DOHH2 (cell line): ENCODE results near the gene ALKBH6.
"Not testable (repeated sequence)": the region's sequence is repeated elsewhere in the genome, so short reads cannot be mapped to it uniquely, and the experiment has no call there.

Experiments
- H3F3A ChIP-seq: fragments of 200-600 bp; sonication (generic), shearing (Covaris generic); 2 replicates; pipeline ENCODE4 v1.6.0; 2016; ENCODE audit warnings: antibody characterized with exemption, mild to moderate bottlenecking; ENCODE audit not compliant: control insufficient read depth, insufficient read depth
- H3K27ac ChIP-seq: fragments of 200-600 bp; sonication (generic); 2 replicates; pipeline ENCODE4 v1.5.1; 2014; ENCODE audit warnings: low read depth, mild to moderate bottlenecking, low read length, moderate library complexity
- H3K27me3 ChIP-seq: fragments of 200-600 bp; sonication (generic); 2 replicates; pipeline ENCODE4 v1.6.1; 2014; ENCODE audit warnings: mild to moderate bottlenecking, low read length, mixed read lengths; ENCODE audit not compliant: control insufficient read depth
- H3K36me3 ChIP-seq: fragments of 200-600 bp; sonication (generic); 2 replicates; pipeline ENCODE4 v1.6.1; 2014; ENCODE audit warnings: mild to moderate bottlenecking, low read length, moderate library complexity, mixed read lengths; ENCODE audit not compliant: control insufficient read depth
- H3K4me1 ChIP-seq: fragments of 200-600 bp; sonication (generic); 2 replicates; pipeline ENCODE4 v1.6.1; 2014; ENCODE audit warnings: mild to moderate bottlenecking, low read length, mixed read lengths; ENCODE audit not compliant: control insufficient read depth
- H3K4me2 ChIP-seq: fragments of 200-600 bp; sonication (generic); 2 replicates; pipeline ENCODE4 v1.6.0; 2014; ENCODE audit warnings: mild to moderate bottlenecking, low read length, moderate library complexity
- H3K4me3 ChIP-seq: fragments of 200-600 bp; sonication (generic); 2 replicates; pipeline ENCODE4 v1.5.1; 2014; ENCODE audit warnings: mild to moderate bottlenecking, low read length, mixed read lengths
- H3K79me2 ChIP-seq: fragments of 200-600 bp; sonication (generic); 2 replicates; pipeline ENCODE4 v1.6.1; 2014; ENCODE audit warnings: mild to moderate bottlenecking, low read length, mixed read lengths; ENCODE audit not compliant: control insufficient read depth
- H3K9me2 ChIP-seq: fragments of 200-600 bp; sonication (generic); replicated peaks from 2 replicates; pipeline ENCODE4 v1.6.1; 2014; ENCODE audit warnings: mild to moderate bottlenecking, low read length, mixed read lengths; ENCODE audit not compliant: control insufficient read depth
- H3K9me3 ChIP-seq: fragments of 200-600 bp; sonication (generic); 2 replicates; pipeline ENCODE4 v1.6.1; 2014; ENCODE audit warnings: antibody characterized with exemption, low read length, mixed read lengths; ENCODE audit not compliant: control insufficient read depth, insufficient read depth
- H4K20me1 ChIP-seq: fragments of 200-600 bp; sonication (generic); 2 replicates; pipeline ENCODE4 v1.6.0; 2014; ENCODE audit warnings: low read depth, mild to moderate bottlenecking, antibody characterized with exemption, low read length, moderate library complexity; ENCODE audit not compliant: control insufficient read depth, insufficient read depth
- EZH2phosphoT487 ChIP-seq: fragments of 200-600 bp; sonication (generic); IDR thresholded peaks from 2 replicates; pipeline ENCODE4 v1.6.1; 2017; ENCODE audit warnings: borderline replicate concordance, mild to moderate bottlenecking, antibody characterized with exemption, low read length, moderate library complexity, mixed read lengths
- TF ChIP-seq, protein P1 (sequence below): fragments of 200-600 bp; sonication (generic); IDR thresholded peaks from one replicate; pipeline ENCODE4 v1.5.1; 2014; ENCODE audit warnings: antibody characterized with exemption, mild to moderate bottlenecking, low read depth, low read length; ENCODE audit not compliant: poor library complexity, severe bottlenecking

The ALKBH6 gene

DNA sequence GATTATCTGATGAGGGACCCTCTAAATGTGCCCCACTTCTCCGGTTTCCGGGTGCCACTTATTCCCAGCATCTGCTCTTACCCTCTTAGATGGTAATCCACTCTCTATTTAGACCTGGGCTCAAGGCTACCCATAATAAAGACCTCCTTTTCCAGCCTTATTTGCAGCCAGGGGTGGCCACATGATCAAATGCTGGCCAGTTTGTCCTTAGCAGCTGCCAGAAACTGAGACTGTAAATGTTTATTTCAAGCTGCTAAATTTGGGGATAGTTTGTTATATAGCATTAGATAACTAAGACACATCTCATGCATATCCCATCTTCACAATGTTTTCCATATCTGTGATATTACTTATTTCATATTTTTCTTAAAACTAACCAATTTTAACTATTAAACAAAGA lies 29.9 kb upstream of the ALKBH6 start:
- no peak overlapping the region for H3K4me3 ChIP-seq
- no peaks in the 10 kb centered on the region for H4K20me1 ChIP-seq
- no peaks in the 10 kb centered on the region for H3K27me3 ChIP-seq
- no peaks in the 10 kb centered on the region for H3K4me1 ChIP-seq
- H3K9me3 ChIP-seq = no peaks in the 10 kb centered on the region
- H3K36me3 ChIP-seq = no peaks in the 10 kb centered on the region
- H3F3A ChIP-seq = no peaks in the 10 kb centered on the region
- TF ChIP-seq, protein P1, sequence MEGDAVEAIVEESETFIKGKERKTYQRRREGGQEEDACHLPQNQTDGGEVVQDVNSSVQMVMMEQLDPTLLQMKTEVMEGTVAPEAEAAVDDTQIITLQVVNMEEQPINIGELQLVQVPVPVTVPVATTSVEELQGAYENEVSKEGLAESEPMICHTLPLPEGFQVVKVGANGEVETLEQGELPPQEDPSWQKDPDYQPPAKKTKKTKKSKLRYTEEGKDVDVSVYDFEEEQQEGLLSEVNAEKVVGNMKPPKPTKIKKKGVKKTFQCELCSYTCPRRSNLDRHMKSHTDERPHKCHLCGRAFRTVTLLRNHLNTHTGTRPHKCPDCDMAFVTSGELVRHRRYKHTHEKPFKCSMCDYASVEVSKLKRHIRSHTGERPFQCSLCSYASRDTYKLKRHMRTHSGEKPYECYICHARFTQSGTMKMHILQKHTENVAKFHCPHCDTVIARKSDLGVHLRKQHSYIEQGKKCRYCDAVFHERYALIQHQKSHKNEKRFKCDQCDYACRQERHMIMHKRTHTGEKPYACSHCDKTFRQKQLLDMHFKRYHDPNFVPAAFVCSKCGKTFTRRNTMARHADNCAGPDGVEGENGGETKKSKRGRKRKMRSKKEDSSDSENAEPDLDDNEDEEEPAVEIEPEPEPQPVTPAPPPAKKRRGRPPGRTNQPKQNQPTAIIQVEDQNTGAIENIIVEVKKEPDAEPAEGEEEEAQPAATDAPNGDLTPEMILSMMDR = no peak
- TF ChIP-seq EZH2phosphoT487 = no peak
- H3K9me2 ChIP-seq = no peaks in the 10 kb centered on the region
- H3K4me2 ChIP-seq = no peak overlapping the region
- no peaks in the 10 kb centered on the region for H3K79me2 ChIP-seq
- H3K27ac ChIP-seq = no peak overlapping the region

DNA sequence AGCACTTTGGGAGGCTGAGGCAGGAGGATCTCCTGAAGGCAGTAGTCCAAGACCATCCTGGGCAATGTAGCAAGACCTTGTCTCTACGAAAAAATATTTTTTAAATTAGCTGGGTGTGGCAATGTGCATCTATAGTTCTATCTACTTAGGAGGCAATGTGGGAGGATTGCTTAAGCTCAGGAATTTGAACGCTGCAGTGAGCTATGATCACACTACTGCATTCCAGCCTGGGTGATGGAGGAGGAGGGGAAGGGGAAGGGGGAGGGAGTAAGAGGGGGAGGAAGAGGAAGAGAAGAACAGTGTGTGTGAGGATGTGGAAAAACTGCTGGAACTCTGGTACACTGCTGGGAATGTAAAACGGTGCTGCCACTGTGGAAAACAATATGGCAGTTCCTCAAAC lies 27.8 kb upstream of the ALKBH6 start:
- H3K36me3 ChIP-seq = no peaks in the 10 kb centered on the region
- H3K4me2 ChIP-seq = no peak overlapping the region
- H3K27me3 ChIP-seq = no peaks in the 10 kb centered on the region
- no peak overlapping the region for H3K27ac ChIP-seq
- H3F3A ChIP-seq = no peaks in the 10 kb centered on the region
- no peaks in the 10 kb centered on the region for H4K20me1 ChIP-seq
- no peaks in the 10 kb centered on the region for H3K79me2 ChIP-seq
- H3K9me2 ChIP-seq = no peaks in the 10 kb centered on the region
- H3K4me1 ChIP-seq = no peaks in the 10 kb centered on the region
- no peak overlapping the region for H3K4me3 ChIP-seq
- H3K9me3 ChIP-seq = no peaks in the 10 kb centered on the region
- no peak for TF ChIP-seq EZH2phosphoT487
- TF ChIP-seq, protein P1 = no peak

DNA sequence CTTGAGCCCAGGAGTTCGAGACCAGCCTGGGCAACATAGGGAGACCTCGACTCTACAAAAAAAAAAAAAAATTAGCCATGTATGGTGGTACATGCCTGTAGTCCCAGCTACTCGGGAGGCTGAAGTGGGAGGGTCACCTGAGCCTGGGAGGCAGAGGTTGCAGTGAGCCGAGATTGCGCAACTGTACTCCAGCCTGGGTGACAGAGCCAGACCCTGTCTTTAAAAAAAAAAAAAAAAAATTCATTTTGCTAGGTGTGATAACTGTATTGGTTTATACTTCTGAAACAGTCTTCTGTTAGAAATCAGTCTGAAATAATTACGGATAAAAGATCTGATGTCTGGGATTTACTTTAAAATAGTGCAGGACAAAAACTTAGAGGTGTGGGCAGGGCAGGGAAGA lies 27.1 kb upstream of the ALKBH6 start:
- not testable (repeated sequence) for H3K36me3 ChIP-seq, H4K20me1 ChIP-seq, H3K27me3 ChIP-seq, H3K4me2 ChIP-seq, H3K9me3 ChIP-seq, H3K27ac ChIP-seq, H3F3A ChIP-seq, H3K4me3 ChIP-seq, H3K4me1 ChIP-seq, H3K9me2 ChIP-seq, H3K79me2 ChIP-seq

- no peaks in the 10 kb centered on the region for H3K4me1 ChIP-seq
- no peaks in the 10 kb centered on the region for H3K79me2 ChIP-seq
- no peaks in the 10 kb centered on the region for H3F3A ChIP-seq
- no peak overlapping the region for H3K4me3 ChIP-seq
- H3K9me3 ChIP-seq = no peaks in the 10 kb centered on the region
- TF ChIP-seq, protein P1 = no peak
- TF ChIP-seq EZH2phosphoT487 = no peak
- H3K27me3 ChIP-seq = no peaks in the 10 kb centered on the region
- H3K4me2 ChIP-seq = no peak overlapping the region
- no peaks in the 10 kb centered on the region for H4K20me1 ChIP-seq
- H3K9me2 ChIP-seq = no peaks in the 10 kb centered on the region
- H3K27ac ChIP-seq = no peak overlapping the region
- H3K36me3 ChIP-seq = no peaks in the 10 kb centered on the region
Measured at GRCh38 chr19:36040495-36040894, 26.5 kb upstream of the ALKBH6 start.
